Measurements from ENCODE around the gene CYP4V2. TPM values are rescaled to one million over a fixed set of nuclear protein-coding genes. Genes with fewer than 3 reads are reported as not detected.

Gene CYP4V2
- total RNA-seq, 1 experiment from 2014 or later = 8.6 TPM

DNA sequence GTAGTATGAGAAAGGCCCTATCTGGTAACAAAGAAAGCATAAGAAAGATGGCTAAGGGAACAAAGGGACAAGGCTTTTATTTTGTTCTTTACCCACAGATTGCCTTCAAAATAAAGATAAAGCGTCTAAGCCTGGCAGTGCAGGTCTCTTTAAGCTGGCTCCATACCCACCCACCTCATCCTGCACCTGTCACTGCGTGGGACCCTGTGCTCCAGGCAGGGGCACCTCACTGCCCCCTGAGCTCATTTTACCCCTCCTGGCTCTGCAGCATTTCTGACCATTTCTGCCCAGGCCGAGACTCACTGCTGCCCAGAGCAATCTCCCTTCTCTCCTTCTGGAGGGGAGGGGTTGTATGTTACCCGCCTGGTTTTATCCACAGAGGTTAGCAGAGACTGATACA is 1.7 kb upstream of the CYP4V2 start:
- Histone ChIP-seq H3K4me2 (ENCODE audit: low read length) (no peak overlapping the region), H3K79me2 (ENCODE audit: insufficient read depth, low read length) (peaks cover 7% of the 10 kb centered on the region), H3K9me3 (ENCODE audit: control insufficient read depth in 1 of 2, insufficient read depth in 1 of 2, low read depth in 1 of 2, low read length in 2 of 2) (no peaks in the 10 kb centered on the region), H3K27me3 (ENCODE audit: insufficient read depth, low read length) (no peaks in the 10 kb centered on the region), H4K20me1 (ENCODE audit: insufficient read depth) (no peaks in the 10 kb centered on the region), H2AFZ (ENCODE audit: low read depth, low read length, poor library complexity, severe bottlenecking) (no peak overlapping the region), H3K36me3 (ENCODE audit: control insufficient read depth in 1 of 2, insufficient read depth in 2 of 2, low read length in 2 of 2) (no peaks in the 10 kb centered on the region), H3K27ac (ENCODE audit: low read depth, low read length) (no peak overlapping the region), H3K9ac (ENCODE audit: low read length) (no peak overlapping the region), H3K4me3 (replicated peaks in 1 of 2; ENCODE audit: low read depth in 1 of 2, low read length in 2 of 2) (no peak overlapping the region), H3K9me2 (ENCODE audit: insufficient read depth) (no peaks in the 10 kb centered on the region), H3K4me1 (ENCODE audit: control insufficient read depth in 1 of 2, insufficient read depth in 2 of 2, low read length in 2 of 2) (peaks cover 7 to 14% of the 10 kb centered on the region in 2 experiments; a peak in 3 of 4 replicates)
- DNase-seq (ENCODE audit: low read depth, low spot score) (no peak), ATAC-seq (no peak)
- POLR2A ChIA-PET = no interaction called here
- CTCF ChIA-PET = interaction anchor here (0.8 kb wide), 1 partner anchor 12 kb away, joined by 3 read pairs; no protein-coding TSS in a partner anchor
- intact Hi-C loops (cut with micrococcal nuclease) = no loop called here
- TF ChIP-seq FOSL1 (IDR thresholded peaks at IDR 0.05; ENCODE audit: low read depth) = no peak
- TF ChIP-seq TCF7L2 (IDR thresholded peaks at IDR 0.05; ENCODE audit: borderline replicate concordance, extremely low read depth, insufficient read depth, insufficient read length) = no peak
- TF ChIP-seq SIN3A (IDR thresholded peaks at IDR 0.05; ENCODE audit: low read depth) = no peak
- TF ChIP-seq ATF3 (IDR thresholded peaks at IDR 0.05) = no peak
- no peak for TF ChIP-seq POLR2AphosphoS5 (IDR thresholded peaks at IDR 0.05; ENCODE audit: low read depth, low read length)
- TF ChIP-seq ZNF274 (IDR thresholded peaks at IDR 0.05; ENCODE audit: low read depth, low read length) = no peak
- no peak for TF ChIP-seq CBX3 (IDR thresholded peaks at IDR 0.05; ENCODE audit: low read depth)
- TF ChIP-seq ZFX (IDR thresholded peaks at IDR 0.05) = no peak
- TF ChIP-seq, protein P1, sequence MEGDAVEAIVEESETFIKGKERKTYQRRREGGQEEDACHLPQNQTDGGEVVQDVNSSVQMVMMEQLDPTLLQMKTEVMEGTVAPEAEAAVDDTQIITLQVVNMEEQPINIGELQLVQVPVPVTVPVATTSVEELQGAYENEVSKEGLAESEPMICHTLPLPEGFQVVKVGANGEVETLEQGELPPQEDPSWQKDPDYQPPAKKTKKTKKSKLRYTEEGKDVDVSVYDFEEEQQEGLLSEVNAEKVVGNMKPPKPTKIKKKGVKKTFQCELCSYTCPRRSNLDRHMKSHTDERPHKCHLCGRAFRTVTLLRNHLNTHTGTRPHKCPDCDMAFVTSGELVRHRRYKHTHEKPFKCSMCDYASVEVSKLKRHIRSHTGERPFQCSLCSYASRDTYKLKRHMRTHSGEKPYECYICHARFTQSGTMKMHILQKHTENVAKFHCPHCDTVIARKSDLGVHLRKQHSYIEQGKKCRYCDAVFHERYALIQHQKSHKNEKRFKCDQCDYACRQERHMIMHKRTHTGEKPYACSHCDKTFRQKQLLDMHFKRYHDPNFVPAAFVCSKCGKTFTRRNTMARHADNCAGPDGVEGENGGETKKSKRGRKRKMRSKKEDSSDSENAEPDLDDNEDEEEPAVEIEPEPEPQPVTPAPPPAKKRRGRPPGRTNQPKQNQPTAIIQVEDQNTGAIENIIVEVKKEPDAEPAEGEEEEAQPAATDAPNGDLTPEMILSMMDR (IDR thresholded peaks at IDR 0.05 in 2 of 3, conservative IDR thresholded peaks at IDR 0.05 in 1 of 3; ENCODE audit: borderline replicate concordance in 1 of 3, insufficient read depth in 1 of 3, low read depth in 2 of 3, low read length in 2 of 3) = no peak
- no peak for TF ChIP-seq JUND (IDR thresholded peaks at IDR 0.05)
- TF ChIP-seq EZH2 (IDR thresholded peaks at IDR 0.05) = no peak
- TF ChIP-seq SRF (IDR thresholded peaks at IDR 0.05; ENCODE audit: low read depth) = no peak
- RAD21 ChIA-PET (ENCODE audit: low non-redundant PET in 1 of 2, low total read pairs in 2 of 2, uncharacterized antibody in 2 of 2, unreplicated experiment in 2 of 2) = no interaction called here
- no TSS peak for BruUV-seq (replicated peaks)

Measured in HCT116 (cell line).